Measurements from ENCODE around the gene KCTD4.
A peak's percentile ranks its signal among the peaks of the same experiment; 100 is the strongest.

KCTD4 gene

DNA sequence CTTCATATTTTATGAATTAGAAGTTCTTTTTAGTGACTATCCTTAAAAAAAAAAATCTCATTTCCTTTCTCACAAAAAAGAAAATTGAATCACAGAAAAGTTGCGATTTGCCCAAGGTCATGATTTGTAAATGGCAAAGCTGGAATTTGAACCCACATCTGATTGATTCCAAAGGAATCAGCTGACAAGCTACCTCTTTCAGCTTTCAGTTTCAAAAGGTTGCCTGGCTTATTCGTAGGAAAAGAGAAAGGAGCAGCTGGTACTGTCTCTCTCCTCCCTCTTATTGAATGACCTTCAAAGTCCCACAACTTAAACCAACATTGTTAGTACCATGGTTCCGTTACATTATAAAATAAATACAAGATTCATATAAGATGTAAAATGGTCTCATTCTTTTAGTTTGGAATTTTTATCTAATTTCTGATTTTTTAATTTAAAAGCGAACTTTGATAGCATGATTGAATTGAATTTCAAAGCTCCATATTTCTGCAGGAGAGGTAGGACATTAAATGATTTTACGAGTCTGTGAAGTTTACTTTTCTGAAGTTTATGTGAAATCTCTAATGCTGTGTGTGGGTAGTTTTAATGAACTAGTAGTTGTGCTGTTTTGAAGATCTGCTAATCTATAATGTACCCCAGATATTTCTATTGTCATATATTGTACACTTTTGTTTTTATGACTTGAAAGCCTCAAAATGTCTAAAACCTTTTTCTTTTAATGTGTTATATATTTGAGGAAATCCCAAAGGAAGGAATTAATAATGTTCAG lies 18.5 kb upstream of the KCTD4 start:
- POLR2A ChIA-PET = no interaction called here
- Histone ChIP-seq H3K4me1 (ENCODE audit: control insufficient read depth, insufficient read depth, low read length) (peaks cover 8% of the 10 kb centered on the region), H3K27ac (ENCODE audit: extremely low read depth, low read depth, low read length) (no peak overlapping the region), H3K9me3 (ENCODE audit: control insufficient read depth, insufficient read depth, low read depth, low read length) (no peaks in the 10 kb centered on the region), H3K4me3 (ENCODE audit: low read depth, low read length) (no peak overlapping the region), H3K36me3 (ENCODE audit: control insufficient read depth in 2 of 2, insufficient read depth in 1 of 2, low read length in 2 of 2) (no peaks in the 10 kb centered on the region; a peak in 1 of 3 replicates)
- CTCF ChIA-PET = interaction anchor here (0.8 kb wide), 1 partner anchor 62 kb away, joined by 4 read pairs; no protein-coding TSS in a partner anchor
- TF ChIP-seq ZNF2 (tag by site-specific recombination; IDR thresholded peaks at IDR 0.05) = no peak
- TF ChIP-seq, protein P1, sequence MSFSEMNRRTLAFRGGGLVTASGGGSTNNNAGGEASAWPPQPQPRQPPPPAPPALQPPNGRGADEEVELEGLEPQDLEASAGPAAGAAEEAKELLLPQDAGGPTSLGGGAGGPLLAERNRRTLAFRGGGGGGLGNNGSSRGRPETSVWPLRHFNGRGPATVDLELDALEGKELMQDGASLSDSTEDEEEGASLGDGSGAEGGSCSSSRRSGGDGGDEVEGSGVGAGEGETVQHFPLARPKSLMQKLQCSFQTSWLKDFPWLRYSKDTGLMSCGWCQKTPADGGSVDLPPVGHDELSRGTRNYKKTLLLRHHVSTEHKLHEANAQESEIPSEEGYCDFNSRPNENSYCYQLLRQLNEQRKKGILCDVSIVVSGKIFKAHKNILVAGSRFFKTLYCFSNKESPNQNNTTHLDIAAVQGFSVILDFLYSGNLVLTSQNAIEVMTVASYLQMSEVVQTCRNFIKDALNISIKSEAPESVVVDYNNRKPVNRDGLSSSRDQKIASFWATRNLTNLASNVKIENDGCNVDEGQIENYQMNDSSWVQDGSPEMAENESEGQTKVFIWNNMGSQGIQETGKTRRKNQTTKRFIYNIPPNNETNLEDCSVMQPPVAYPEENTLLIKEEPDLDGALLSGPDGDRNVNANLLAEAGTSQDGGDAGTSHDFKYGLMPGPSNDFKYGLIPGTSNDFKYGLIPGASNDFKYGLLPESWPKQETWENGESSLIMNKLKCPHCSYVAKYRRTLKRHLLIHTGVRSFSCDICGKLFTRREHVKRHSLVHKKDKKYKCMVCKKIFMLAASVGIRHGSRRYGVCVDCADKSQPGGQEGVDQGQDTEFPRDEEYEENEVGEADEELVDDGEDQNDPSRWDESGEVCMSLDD (tag by site-specific recombination; IDR thresholded peaks at IDR 0.05) = no peak
- peak; percentile 76; the same call in 1 of the 2 replicates for TF ChIP-seq ZNF664 (tag by site-specific recombination; IDR thresholded peaks at IDR 0.05)
- TF ChIP-seq, protein P2, sequence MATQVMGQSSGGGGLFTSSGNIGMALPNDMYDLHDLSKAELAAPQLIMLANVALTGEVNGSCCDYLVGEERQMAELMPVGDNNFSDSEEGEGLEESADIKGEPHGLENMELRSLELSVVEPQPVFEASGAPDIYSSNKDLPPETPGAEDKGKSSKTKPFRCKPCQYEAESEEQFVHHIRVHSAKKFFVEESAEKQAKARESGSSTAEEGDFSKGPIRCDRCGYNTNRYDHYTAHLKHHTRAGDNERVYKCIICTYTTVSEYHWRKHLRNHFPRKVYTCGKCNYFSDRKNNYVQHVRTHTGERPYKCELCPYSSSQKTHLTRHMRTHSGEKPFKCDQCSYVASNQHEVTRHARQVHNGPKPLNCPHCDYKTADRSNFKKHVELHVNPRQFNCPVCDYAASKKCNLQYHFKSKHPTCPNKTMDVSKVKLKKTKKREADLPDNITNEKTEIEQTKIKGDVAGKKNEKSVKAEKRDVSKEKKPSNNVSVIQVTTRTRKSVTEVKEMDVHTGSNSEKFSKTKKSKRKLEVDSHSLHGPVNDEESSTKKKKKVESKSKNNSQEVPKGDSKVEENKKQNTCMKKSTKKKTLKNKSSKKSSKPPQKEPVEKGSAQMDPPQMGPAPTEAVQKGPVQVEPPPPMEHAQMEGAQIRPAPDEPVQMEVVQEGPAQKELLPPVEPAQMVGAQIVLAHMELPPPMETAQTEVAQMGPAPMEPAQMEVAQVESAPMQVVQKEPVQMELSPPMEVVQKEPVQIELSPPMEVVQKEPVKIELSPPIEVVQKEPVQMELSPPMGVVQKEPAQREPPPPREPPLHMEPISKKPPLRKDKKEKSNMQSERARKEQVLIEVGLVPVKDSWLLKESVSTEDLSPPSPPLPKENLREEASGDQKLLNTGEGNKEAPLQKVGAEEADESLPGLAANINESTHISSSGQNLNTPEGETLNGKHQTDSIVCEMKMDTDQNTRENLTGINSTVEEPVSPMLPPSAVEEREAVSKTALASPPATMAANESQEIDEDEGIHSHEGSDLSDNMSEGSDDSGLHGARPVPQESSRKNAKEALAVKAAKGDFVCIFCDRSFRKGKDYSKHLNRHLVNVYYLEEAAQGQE (tag by site-specific recombination; IDR thresholded peaks at IDR 0.05) = no peak
- 0 out of 2 replicates have a peak, but pooled peaks have one; percentile 9 for TF ChIP-seq ZSCAN30 (tag by site-specific recombination; IDR thresholded peaks at IDR 0.05)
- no peak for TF ChIP-seq YY2 (tag by site-specific recombination; IDR thresholded peaks at IDR 0.05)
- no peak for TF ChIP-seq ZBTB21 (tag by site-specific recombination; IDR thresholded peaks at IDR 0.05)
- TF ChIP-seq GFI1B (tag by site-specific recombination; IDR thresholded peaks at IDR 0.05) = no peak
- TF ChIP-seq, protein P3, sequence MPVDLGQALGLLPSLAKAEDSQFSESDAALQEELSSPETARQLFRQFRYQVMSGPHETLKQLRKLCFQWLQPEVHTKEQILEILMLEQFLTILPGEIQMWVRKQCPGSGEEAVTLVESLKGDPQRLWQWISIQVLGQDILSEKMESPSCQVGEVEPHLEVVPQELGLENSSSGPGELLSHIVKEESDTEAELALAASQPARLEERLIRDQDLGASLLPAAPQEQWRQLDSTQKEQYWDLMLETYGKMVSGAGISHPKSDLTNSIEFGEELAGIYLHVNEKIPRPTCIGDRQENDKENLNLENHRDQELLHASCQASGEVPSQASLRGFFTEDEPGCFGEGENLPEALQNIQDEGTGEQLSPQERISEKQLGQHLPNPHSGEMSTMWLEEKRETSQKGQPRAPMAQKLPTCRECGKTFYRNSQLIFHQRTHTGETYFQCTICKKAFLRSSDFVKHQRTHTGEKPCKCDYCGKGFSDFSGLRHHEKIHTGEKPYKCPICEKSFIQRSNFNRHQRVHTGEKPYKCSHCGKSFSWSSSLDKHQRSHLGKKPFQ (tag by site-specific recombination; IDR thresholded peaks at IDR 0.05) = no peak
- TF ChIP-seq, protein P4, sequence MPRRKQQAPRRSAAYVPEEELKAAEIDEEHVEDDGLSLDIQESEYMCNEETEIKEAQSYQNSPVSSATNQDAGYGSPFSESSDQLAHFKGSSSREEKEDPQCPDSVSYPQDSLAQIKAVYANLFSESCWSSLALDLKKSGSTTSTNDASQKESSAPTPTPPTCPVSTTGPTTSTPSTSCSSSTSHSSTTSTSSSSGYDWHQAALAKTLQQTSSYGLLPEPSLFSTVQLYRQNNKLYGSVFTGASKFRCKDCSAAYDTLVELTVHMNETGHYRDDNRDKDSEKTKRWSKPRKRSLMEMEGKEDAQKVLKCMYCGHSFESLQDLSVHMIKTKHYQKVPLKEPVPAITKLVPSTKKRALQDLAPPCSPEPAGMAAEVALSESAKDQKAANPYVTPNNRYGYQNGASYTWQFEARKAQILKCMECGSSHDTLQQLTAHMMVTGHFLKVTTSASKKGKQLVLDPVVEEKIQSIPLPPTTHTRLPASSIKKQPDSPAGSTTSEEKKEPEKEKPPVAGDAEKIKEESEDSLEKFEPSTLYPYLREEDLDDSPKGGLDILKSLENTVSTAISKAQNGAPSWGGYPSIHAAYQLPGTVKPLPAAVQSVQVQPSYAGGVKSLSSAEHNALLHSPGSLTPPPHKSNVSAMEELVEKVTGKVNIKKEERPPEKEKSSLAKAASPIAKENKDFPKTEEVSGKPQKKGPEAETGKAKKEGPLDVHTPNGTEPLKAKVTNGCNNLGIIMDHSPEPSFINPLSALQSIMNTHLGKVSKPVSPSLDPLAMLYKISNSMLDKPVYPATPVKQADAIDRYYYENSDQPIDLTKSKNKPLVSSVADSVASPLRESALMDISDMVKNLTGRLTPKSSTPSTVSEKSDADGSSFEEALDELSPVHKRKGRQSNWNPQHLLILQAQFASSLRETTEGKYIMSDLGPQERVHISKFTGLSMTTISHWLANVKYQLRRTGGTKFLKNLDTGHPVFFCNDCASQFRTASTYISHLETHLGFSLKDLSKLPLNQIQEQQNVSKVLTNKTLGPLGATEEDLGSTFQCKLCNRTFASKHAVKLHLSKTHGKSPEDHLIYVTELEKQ (tag by site-specific recombination; IDR thresholded peaks at IDR 0.05; ENCODE audit: borderline replicate concordance) = no peak
- TF ChIP-seq, protein P5, sequence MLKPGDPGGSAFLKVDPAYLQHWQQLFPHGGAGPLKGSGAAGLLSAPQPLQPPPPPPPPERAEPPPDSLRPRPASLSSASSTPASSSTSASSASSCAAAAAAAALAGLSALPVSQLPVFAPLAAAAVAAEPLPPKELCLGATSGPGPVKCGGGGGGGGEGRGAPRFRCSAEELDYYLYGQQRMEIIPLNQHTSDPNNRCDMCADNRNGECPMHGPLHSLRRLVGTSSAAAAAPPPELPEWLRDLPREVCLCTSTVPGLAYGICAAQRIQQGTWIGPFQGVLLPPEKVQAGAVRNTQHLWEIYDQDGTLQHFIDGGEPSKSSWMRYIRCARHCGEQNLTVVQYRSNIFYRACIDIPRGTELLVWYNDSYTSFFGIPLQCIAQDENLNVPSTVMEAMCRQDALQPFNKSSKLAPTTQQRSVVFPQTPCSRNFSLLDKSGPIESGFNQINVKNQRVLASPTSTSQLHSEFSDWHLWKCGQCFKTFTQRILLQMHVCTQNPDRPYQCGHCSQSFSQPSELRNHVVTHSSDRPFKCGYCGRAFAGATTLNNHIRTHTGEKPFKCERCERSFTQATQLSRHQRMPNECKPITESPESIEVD (tag by site-specific recombination; IDR thresholded peaks at IDR 0.05) = peak; percentile 76
- TF ChIP-seq SALL2 (tag by site-specific recombination; IDR thresholded peaks at IDR 0.05; ENCODE audit: borderline replicate concordance) = no peak
- no peak for TF ChIP-seq HOXD13 (CRISPR knock-in tag; IDR thresholded peaks at IDR 0.05; ENCODE audit: borderline replicate concordance)
- no peak for TF ChIP-seq ZNF311 (tag by site-specific recombination; IDR thresholded peaks at IDR 0.05; ENCODE audit: borderline replicate concordance)
- no peak for TF ChIP-seq ZNF350 (tag by site-specific recombination; IDR thresholded peaks at IDR 0.05)
- TF ChIP-seq SP2 (tag by site-specific recombination; IDR thresholded peaks at IDR 0.05) = no peak
- TF ChIP-seq ZNF596 (tag by site-specific recombination; IDR thresholded peaks at IDR 0.05) = peak; percentile 66
- TF ChIP-seq ZNF248 (tag by site-specific recombination; IDR thresholded peaks at IDR 0.05) = no peak
- no peak for TF ChIP-seq ZNF561 (tag by site-specific recombination; IDR thresholded peaks at IDR 0.05; ENCODE audit: borderline replicate concordance)
- TF ChIP-seq ZNF394 (tag by site-specific recombination; IDR thresholded peaks at IDR 0.05; ENCODE audit: borderline replicate concordance) = peak; percentile 72
- no peak for TF ChIP-seq TCF7L2 (IDR thresholded peaks at IDR 0.05; ENCODE audit: borderline replicate concordance, low read depth, low read length)
- TF ChIP-seq, protein P6, sequence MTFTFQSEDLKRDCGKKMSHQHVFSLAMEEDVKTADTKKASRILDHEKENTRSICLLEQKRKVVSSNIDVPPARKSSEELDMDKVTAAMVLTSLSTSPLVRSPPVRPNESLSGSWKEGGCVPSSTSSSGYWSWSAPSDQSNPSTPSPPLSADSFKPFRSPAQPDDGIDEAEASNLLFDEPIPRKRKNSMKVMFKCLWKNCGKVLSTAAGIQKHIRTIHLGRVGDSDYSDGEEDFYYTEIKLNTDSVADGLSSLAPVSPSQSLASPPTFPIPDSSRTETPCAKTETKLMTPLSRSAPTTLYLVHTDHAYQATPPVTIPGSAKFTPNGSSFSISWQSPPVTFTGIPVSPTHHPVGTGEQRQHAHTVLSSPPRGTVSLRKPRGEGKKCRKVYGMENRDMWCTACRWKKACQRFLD (tag by site-specific recombination; IDR thresholded peaks at IDR 0.05) = no peak
